ENCODE measurements around the gene SPTLC2.
"Not testable (repeated sequence)": the region's sequence is repeated elsewhere in the genome, so short reads cannot be mapped to it uniquely, and the experiment has no call there.

The SPTLC2 gene

DNA sequence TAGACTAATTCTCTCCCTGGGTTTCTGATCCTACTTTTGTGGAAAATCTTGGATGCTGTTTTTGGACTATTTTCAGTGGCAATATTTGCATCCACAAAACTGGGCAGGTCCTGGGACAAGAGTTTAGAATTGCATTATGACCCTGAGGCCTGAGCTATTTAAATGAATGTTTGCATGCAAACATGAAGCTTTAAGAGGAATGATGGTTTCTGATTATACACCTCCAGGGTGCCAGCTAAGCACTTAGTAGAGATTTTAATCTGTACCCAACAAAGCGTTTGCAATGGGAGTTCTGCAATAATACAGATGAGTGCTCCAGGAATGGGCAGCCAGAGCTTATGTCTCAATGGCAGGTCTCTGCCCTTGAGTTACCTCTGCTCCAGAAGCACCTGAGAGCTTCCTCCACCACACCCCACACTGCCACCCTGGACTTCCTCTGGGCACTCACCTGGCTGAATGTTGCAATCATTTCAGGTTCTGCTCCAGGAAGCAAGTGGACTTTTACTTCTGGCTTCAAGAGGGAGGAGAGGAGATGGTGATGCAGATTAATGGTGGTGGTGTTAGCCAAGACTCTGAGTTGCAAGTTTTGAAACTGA, 6.0 kb upstream of the SPTLC2 start:
- DNase-seq, result no peak

DNA sequence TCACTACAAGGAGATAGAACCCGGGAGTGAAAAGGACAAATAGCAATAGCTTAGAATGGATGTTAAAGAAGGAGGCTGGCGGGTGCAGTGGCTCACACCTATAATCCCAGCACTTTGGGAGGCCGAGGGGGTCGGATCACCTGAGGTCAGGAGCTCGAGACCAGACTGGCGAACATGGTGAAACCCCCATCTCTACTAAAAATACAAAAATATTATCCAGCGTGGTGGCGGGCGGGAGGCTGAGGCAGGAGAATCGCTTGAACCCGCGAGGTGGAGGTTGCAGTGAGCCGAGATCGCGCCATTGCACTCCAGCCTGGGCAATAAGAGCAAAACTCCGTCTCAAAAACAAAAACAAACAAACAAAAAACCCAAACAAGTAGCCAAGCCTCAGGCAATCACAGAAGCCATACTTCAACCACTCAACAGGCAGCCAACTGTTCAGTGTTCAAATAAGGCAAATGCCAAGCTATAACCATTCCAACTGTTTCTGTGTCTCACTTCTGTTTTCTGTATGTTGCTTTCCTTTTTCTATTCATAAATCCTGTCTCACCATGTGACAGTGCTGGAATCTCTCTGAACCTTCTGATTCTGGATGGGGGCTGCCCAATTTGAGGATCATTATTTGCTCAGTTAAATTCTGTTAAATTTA, 3.9 kb upstream of the SPTLC2 start:
- DNase-seq, result no peak

DNA sequence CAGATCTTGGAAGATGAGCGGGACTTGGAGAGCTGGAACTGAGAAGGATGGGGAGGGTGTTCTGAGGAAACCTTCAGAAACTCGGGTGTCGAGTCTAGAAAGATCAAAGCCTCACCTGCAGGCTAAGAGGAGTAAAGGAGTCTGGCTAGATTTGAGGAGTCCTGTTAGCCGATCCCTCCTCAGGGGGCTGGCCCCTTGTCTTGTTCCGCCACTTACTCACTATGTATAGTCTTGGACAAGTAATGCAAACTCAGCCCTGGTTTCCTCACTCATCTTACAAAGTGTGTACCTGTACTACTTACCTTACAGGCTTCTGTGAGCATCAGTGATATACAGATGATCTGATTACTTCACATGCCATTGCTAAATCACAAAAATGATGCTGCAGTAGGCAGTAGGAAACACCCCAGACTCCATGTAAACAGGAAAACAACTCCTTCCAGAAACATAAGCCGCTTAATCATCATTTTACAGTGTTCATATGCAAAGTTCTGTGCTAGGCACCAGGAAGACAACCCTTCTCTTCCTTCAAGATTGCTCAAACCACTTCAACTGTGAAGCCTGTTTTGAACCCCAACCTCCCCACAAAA, 2.0 kb upstream of the SPTLC2 start:
- DNase-seq, result no peak

DNA sequence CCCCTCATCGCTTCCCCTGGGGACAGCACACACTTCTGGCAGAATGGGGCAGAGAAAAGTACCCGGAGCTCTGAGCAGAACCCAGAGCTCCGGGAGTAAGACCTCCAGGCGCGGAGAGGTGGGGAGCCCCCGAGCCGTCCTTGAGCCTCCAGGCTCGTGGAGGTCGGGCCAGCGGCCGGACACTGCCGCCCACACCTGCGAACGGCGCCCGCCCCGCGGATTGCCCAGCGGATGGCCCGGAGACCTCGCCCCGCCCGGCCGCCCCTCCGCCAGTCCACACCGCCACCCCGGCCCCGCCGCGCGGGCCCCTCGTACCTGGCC, 344 bp downstream of the SPTLC2 start:
- DNase-seq, result no peak

DNA sequence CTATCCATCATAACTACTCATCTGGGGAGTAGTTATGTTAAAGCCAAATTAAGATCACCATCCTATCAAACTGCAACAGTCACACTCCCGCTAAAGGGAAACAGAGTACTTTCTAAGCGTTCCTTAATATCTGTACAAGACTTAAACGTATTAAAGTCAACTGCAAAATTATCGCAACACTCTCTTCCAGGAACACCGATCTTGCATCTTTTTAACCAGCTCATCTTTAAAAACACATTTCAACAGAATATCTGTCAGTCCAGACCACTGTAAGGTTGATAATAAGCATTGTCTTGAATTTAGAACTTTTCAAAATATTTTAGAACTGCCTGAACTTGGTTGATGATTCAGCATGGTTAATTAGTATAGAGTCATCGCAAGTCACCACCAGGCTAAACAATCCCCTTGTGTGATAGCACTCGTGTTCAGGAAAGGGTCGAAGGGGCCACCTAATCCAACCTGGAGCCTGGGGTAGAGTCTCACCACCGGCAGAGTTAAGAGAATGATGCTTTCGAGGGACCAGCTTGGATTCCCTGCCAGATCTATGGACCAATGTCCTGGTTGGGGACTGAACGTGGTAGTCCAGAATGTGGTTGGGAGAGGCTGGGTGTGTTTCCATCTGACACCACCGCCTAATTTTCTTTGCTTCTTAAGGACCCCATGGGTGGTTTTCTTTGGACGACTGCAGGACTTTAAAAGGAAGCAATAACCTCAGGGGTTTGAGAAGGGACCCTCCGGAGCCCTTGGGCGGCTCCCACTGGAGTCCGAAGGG, 890 bp downstream of the SPTLC2 start:
- DNase-seq, result no peak

DNA sequence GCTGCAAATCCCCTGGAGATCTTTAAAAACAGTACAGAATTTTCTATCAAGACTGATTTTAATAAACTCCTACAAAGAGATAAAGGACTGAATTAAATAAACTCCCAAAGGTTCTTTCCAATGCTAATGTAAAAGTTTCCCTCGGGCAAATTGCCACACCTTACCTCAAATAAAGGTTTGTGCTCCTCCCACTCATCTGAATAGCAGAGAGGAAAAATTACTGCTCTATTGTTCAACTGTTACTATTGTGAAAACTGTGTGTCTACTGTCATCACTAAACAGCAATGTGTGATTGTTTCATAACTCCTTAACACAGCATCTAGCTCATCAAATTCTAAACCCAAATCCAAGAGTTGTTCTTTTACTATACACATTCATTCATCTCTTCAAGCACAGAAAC, 3.2 kb downstream of the SPTLC2 start:
- no peak for DNase-seq

DNA sequence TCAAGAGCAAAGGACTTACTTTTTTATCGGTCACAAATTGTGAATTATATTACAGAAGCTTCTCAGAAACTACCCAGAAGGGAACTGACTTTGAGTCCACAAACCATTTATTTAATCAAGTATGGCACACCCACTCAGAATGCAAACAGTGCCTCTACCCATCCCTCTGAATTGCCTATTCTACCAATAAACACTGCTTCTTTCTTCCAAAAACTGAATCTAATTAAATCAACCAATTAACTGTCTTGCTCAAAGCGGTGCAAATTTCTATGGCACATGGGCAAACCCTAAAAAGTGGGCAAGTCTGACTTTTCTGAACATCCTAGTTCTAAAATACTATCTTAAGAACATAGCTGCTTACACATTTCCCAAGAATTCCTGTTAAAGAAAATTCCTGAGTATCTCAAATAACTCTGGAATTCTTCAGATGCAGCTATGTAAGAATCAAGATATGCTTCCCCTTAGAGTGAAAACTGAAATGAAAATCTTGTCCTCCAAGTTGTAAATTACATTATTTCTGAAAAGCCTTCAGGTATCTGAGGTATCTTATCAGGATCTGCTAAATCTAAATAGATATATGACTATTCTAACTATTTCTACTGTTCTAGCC, 4.3 kb downstream of the SPTLC2 start:
- DNase-seq, result no peak

DNA sequence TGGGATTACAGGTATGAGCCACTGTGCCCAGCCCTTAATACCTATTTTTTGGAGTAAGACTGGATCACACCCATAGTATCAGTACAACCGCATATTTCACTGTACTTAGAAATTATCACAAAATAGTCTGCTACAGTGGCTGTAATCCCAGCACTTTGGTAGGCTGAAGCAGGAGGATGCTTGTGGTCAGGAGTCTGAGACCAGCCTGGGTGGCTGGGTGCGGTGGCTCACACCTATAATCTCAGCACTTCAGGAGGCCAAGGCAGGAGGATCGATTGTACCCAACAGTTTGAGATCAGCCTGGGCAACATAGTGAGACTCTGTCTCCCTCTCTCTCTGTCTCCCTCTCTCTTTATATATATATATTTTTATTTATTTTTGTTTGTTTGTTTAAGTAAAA, 5.9 kb downstream of the SPTLC2 start:
- no peak for DNase-seq

DNA sequence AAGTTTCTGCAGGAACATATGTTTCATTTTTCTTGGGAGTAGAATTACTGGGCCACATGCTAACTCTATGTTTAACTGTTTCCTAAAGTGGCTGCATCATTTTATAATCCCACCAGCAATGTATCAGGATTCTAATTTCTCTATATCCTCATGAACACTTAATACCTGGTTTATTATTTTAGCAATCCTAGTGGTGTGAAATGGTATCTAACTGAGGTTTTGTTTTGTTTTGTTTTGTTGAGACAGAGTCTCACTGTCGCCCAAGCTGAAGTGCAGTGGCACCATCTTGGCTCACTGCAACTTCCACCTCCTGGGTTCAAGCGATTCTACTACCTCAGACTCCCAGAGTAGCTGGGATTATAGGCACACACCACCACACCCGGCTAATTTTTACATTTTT, 6.5 kb downstream of the SPTLC2 start:
- no peak for DNase-seq

DNA sequence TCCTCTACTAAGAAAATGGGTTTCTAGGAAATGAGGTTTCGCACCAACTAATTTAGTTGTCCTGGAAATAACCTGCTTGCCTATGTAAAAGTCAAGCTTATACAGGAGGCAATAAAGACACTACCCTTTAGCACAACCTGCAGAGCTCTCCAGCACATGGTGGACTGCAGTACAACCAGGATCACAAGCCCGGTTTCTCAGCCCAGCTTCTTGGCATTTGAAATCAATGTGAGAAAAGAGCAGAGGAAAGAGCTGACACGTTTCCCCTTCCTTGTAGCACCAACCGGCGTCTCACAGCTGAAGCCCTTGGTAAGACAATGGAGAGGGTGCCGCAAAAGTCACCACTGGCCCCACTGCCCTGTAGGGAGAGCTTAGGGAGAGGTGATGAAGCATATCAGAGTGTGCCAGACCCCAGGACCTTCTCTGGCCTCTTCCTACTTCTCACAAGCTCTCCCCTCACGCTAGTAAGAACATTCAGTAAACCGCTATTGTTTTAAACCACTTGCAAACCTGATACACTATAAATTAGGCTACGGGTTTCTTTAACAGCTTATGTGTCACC, 8.6 kb downstream of the SPTLC2 start:
- DNase-seq, result no peak

DNA sequence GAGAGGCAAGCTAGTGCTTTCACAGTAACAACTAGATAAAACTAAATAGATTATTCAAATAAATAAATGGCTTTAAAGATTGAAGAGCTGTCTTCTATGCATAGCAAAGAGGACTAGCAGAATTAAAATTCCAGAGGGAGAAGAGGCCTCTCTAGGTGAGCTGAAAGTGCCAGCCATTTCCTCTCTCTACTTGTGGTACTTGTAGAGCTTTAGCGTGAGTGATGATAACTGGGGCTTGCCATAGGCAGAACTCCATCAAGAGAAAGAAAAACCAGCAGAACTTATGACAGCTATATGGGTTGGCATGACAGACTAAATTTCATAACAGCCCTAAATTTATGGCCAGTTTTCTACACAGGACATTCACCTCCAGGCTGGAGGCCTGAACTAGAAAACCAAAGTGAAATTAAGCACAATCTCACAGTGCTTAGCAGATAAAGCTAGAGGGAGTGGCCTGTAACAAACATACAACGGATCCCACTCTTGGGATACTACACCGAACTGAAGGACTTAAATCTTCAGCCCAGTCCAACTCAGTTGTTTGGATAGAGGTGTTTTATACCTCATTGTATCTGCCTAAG, 11.0 kb downstream of the SPTLC2 start:
- no peak for DNase-seq

DNA sequence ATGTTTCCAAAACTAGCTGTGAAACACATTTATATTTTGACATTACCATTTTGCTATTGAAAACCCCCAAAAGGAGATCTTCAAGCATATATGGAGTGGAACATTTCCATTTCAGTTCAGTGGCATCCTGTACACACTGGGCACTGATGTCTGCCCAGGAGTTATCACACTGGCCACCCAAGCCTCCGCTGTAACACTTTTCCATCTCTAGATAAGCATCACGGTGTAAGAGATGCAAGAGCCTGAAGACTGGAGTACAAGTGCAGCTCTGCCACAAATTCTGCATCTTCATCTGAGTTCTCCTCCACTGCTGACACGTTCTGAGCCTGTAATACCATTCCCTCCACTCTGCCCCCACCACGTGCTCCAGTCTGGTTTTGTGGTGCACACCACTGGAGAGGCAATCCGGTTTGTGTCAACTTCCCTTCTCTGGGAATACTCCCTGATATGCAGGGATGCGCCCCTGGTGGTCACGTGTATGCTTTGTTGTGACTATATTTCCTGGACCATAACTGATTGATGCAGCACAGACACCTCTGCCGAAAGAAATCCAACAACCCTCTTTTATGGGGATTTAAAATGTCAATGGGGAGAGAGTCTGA, 12.7 kb downstream of the SPTLC2 start:
- no peak for DNase-seq

DNA sequence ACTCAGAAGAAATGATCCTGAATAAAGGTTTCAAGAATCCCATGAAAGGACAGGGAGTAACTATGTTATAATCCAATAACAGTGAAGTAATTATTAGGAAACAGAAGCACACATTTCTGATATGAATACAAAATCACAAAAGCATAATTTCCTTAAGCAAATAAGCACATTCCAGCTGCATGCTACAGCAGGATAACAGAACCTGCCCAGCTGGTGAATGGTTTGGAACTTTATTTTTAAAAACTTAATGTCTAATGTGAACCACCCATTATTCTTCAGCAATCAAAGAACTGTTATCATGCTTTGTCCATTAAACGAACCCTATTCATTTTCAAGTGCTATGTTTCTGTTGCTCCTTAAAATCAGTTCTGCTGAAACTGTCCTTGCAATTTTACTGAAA, 13.4 kb downstream of the SPTLC2 start:
- no peak for DNase-seq

DNA sequence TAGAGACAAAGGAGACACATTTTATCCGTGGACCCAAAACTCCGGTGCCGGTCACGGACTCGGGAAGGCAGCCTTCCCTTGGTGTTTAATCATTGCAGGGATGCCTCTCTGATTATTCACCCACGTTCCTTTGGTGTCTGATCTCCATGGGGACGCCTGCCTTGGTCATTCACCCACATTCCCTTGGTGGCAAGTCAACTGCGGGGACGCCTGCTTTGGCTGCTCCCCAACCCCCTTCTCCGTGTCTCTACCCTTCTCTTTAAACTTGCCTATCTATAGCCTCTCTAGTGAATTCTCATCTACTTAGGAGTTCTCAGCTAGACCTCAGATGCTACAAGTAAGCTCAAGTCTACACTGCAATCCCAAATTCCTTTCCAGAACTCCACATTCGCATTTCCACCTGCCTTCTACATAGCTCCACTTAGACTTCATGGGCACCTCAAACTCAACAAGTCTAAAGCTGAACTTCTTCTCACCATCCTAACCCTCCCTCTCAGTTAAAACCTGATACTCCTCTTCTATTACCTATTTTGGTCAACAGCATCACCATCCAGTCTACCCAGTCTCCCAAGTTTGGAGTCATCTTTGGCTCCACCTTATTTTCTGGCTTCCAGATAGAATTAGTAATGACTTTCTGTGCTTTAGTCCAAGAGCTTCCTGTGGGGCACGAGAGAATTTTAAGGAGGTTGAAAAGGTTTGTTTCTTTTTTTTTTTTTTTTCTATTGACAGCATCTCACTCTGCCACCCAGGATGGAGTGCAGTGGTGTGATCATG, 14.4 kb downstream of the SPTLC2 start:
- no peak for DNase-seq

DNA sequence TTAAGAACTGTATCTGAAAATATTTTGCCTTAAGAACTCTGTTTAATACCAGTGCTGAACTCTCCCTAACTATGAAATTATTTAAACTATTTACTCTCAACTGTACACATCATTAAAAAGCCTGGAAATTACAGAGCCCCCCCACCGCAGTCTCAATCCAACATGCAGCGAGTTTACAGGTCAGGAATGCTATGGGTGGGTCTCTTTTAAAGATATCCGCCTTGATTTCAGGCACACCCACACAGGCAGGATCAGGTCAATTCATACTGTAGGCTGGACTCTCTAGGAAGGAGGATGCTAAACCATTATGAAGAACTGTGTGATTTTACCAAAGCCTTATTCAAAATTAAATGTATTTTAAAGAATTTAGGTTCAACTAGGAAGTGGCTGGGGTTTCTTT, 16.5 kb downstream of the SPTLC2 start:
- DNase-seq, result no peak

DNA sequence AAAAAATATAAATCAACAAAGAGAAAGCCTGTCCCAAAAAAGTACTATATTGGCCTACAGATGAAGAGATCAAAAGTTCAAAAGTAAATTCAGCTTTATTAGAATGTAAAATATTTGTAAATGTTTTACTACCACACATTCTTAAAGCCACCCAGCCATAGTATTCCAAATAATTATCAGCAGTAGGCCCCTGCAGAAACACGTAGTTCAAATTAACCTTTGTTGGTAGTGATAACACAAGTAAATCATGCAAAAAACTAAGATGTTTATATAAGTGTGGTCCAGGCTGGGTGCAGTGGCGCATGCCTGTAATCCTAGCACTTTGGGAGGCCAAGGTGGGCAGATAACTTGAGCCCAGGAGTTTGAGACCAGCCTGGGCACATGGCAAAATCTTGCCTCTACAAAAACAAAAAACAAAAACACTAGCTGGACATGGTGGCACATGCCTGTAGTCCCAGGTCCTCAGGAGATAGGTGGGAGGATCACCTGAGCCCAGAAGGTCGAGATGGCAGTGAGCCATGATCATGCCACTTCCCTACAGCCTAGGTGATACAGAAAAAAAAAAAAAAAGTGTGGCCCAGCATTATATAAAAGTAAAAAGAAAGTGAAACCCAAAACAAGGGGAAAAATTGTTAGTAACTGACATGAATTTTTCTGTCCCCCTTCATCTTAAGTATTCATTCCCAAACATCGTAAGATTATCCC, 17.9 kb downstream of the SPTLC2 start:
- DNase-seq, result no peak

DNA sequence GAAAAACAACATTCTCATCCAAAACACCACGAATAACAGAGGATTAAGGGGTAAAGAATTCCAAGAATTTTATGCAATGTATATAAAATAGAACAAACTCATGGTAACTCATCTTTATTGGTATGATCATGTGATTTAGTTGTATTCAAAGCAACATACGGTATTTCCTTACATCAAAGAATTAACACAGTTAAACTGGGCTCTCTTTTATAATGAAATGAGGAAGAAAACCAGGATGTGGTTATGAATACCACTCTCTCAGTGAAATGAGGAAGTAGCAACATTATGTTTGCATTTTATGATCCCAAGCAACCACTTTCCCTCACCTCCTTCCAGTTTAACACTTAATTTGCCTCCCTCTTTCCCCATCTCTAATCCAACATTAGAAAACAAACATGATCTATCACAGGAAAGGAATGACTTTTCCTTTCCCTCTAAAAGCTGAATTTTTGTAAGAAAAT, 22.9 kb downstream of the SPTLC2 start:
- DNase-seq, result no peak

DNA sequence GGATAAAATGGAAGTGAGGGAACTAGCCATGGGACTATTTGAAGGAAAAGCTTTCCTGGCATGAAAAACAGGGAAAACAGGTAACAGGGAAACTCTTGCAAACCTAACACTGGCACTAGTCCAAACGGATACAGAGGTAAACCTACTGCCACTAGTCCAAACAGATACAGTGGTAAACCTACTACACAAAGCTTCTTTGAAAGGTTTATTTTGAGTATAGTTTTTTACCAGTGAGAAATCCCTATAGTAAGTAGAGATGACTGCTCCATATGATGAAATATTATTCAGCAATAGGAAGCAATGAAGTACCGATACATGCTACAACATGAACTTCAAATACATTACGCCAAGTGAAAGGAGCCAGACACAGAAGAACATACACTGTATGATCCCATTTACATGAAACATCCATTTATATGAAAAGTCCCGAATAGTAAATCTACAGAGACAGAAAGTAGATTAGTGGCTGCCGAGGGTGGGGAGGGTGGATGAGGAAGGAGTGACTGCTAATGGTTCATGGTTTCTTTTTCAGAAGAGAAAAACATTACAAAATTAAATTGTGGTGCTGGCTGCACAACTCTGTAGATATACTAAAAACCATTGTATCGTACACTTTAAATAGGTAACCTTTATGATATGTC, 25.5 kb downstream of the SPTLC2 start:
- DNase-seq, result no peak

DNA sequence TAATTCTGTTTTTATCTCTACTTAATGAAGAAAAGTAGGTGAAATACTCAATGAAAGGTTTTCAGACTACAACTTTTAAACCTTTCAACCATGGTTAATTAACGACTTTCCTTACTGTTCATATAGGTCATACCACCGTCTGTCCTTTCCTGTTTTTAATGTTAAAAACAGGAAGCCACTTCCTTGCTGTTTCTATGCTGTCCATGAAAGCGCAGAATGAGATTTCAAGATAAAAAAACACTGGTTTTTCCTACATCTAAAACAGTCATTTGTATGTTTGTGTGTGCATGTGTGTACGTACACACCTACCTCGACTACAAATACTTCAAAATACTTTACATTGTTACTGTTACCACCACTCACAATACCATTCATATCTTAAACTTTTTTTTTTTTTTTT, 27.3 kb downstream of the SPTLC2 start:
- DNase-seq, result no peak

DNA sequence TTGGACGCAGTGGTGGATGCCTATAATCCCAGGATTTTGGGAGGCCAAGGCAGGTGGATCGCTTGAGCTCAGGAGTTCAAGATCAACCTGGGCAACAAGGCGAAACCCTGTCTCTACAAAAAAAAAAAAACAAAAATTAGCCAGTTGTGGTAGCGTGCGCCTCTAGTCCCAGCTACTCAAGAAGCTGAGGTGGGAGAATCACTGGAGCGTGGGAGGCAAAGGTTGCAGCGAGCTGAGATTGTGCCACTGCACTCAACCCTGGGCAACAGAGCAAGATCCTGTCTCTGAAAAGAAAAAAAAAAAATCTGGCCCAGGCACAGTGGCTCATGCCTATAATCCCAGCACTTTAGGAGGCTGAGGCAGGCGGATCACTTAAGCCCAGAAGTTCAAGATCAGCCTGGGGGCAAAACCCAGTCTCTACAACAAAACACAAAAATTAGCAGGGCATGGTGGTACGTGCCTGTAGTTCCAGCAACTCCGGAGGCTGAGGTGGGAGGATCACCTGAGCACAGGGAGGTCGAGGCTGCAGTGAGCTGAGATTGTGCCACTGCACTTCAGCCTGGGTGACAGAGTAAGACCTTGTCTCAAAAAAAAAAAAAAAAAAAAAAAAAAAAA, 27.9 kb downstream of the SPTLC2 start:
- DNase-seq, result not testable (repeated sequence)

All from NCI-H446 (cell line).